ENCODE measurements around the gene BCR.

The BCR gene

GRCh38 chr22:23232094-23232905, 52.0 kb downstream of the BCR start:
- DNase-seq, result no peak

GRCh38 chr22:23233084-23233531, 52.8 kb downstream of the BCR start:
- DNase-seq, result no peak

- no peak for DNase-seq
Measured at GRCh38 chr22:23233752-23234408, 53.6 kb downstream of the BCR start.

GRCh38 chr22:23234409-23235161, 54.3 kb downstream of the BCR start:
- DNase-seq, result no peak

GRCh38 chr22:23235425-23235824, 55.1 kb downstream of the BCR start:
- no peak for DNase-seq

GRCh38 chr22:23236026-23236425, 55.7 kb downstream of the BCR start:
- no peak for DNase-seq

GRCh38 chr22:23236440-23237184, 56.3 kb downstream of the BCR start:
- no peak for DNase-seq

- DNase-seq, result peak; percentile 64 to 88
Measured at GRCh38 chr22:23237201-23237798, 57.0 kb downstream of the BCR start.

- no peak for DNase-seq
Measured at GRCh38 chr22:23237841-23238240, 57.5 kb downstream of the BCR start.

- DNase-seq, result no peak
Measured at GRCh38 chr22:23238707-23239106, 58.4 kb downstream of the BCR start.

- no peak for DNase-seq
Measured at GRCh38 chr22:23239429-23239828, 59.1 kb downstream of the BCR start.

- DNase-seq, result peak in 1 of 2 experiments; percentile 11
Measured at GRCh38 chr22:23240639-23241389, 60.5 kb downstream of the BCR start.

GRCh38 chr22:23241562-23242472, 61.5 kb downstream of the BCR start:
- DNase-seq, result no peak

GRCh38 chr22:23242473-23243001, 62.2 kb downstream of the BCR start:
- no peak for DNase-seq

- no peak for DNase-seq
Measured at GRCh38 chr22:23243006-23243573, 62.8 kb downstream of the BCR start.

- DNase-seq, result no peak
Measured at GRCh38 chr22:23243859-23244689, 63.8 kb downstream of the BCR start.

GRCh38 chr22:23244690-23245044, 64.4 kb downstream of the BCR start:
- DNase-seq, result no peak

GRCh38 chr22:23245045-23245798, 64.9 kb downstream of the BCR start:
- DNase-seq, result no peak
